Mesenchymal stem cell (in vitro differentiated cells and primary cell): Measurements from ENCODE around the gene DHX29.
A peak's percentile ranks its signal among the peaks of the same experiment; 100 is the strongest.

Experiments
- DNase-seq: peaks from one replicate; pipeline ENCODE4 v3.0.0-alpha.2; 2013
- H2AFZ ChIP-seq: one replicate; pipeline ENCODE4 v1.6.1; 2013; ENCODE audit warnings: low read depth, mild to moderate bottlenecking, control low read depth, inconsistent platforms, low read length, moderate library complexity
- H2AK5ac ChIP-seq: 2 replicates; pipeline ENCODE4 v1.6.1; 2013; ENCODE audit warnings: low read length, moderate library complexity, mild to moderate bottlenecking, inconsistent platforms; ENCODE audit not compliant: severe bottlenecking
- H2BK120ac ChIP-seq: one replicate; pipeline ENCODE4 v1.6.1; 2013; ENCODE audit warnings: low read depth, mild to moderate bottlenecking, inconsistent platforms, low read length, moderate library complexity
- H2BK12ac ChIP-seq, 2 experiments: one replicate each; pipeline ENCODE4 v1.6.1; 2013; ENCODE audit warnings: inconsistent platforms in 2 of 2, low read length in 2 of 2, mild to moderate bottlenecking in 2 of 2, moderate library complexity in 2 of 2, control low read depth in 1 of 2
- H2BK15ac ChIP-seq: one replicate; pipeline ENCODE4 v1.6.1; 2013; ENCODE audit warnings: mild to moderate bottlenecking, low read depth, inconsistent platforms; ENCODE audit not compliant: poor library complexity, severe bottlenecking
- H2BK5ac ChIP-seq: 2 replicates; pipeline ENCODE4 v1.6.1; 2013; ENCODE audit warnings: low read depth, mild to moderate bottlenecking, low read length, control low read depth, inconsistent platforms; ENCODE audit not compliant: poor library complexity, severe bottlenecking
- H3K14ac ChIP-seq, 2 experiments: one replicate each; pipeline ENCODE4 v1.6.1; 2013; ENCODE audit warnings: inconsistent platforms in 2 of 2, low read length in 2 of 2, control low read depth in 1 of 2, mild to moderate bottlenecking in 1 of 2, moderate library complexity in 1 of 2
- H3K18ac ChIP-seq, 2 experiments: one replicate each; pipeline ENCODE4 v1.6.1; 2013; ENCODE audit warnings: inconsistent platforms in 2 of 2, low read length in 2 of 2, control low read depth in 1 of 2, low read depth in 1 of 2, mild to moderate bottlenecking in 1 of 2
- H3K23ac ChIP-seq, 2 experiments: one replicate each; pipeline ENCODE4 v1.6.1; 2013; ENCODE audit warnings: inconsistent platforms in 2 of 2, low read length in 2 of 2, mild to moderate bottlenecking in 2 of 2, moderate library complexity in 2 of 2, control low read depth in 1 of 2
- H3K27ac ChIP-seq: 2 replicates; pipeline ENCODE4 v1.5.1; 2013; ENCODE audit warnings: mild to moderate bottlenecking, moderate library complexity, low read length, control low read depth, inconsistent platforms; ENCODE audit not compliant: poor library complexity, severe bottlenecking
- H3K27me3 ChIP-seq, 2 experiments: 2 replicates each; pipeline versions ENCODE4 v1.6.1 to v1.7.0; 2013; ENCODE audit warnings: low read length in 2 of 2, mild to moderate bottlenecking in 2 of 2, moderate library complexity in 2 of 2, control low read depth in 1 of 2, inconsistent platforms in 1 of 2; ENCODE audit not compliant: control insufficient read depth in 1 of 2, insufficient read depth in 1 of 2
- H3K36me3 ChIP-seq, 2 experiments: 2 replicates each; pipeline versions ENCODE4 v1.6.1 to v1.7.0; 2013; ENCODE audit warnings: low read length in 2 of 2, control low read depth in 1 of 2, inconsistent platforms in 1 of 2, low read depth in 1 of 2, mild to moderate bottlenecking in 1 of 2; ENCODE audit not compliant: insufficient read depth in 2 of 2, control insufficient read depth in 1 of 2
- H3K4ac ChIP-seq, 2 experiments: one replicate each; pipeline ENCODE4 v1.6.1; 2013; ENCODE audit warnings: inconsistent platforms in 2 of 2, low read length in 2 of 2, mild to moderate bottlenecking in 2 of 2, moderate library complexity in 2 of 2, control low read depth in 1 of 2, low read depth in 1 of 2
- H3K4me1 ChIP-seq: 2 replicates; pipeline ENCODE4 v1.6.1; 2013; ENCODE audit warnings: low read depth, low read length, control low read depth; ENCODE audit not compliant: control insufficient read depth, insufficient read depth
- H3K4me2 ChIP-seq: 2 replicates; pipeline ENCODE4 v1.6.1; 2013; ENCODE audit warnings: low read length, mild to moderate bottlenecking, inconsistent platforms; ENCODE audit not compliant: poor library complexity, severe bottlenecking
- H3K4me3 ChIP-seq, 2 experiments: 2 replicates each; pipeline versions ENCODE4 v1.5.1 to v1.7.0; 2013; ENCODE audit warnings: low read length in 2 of 2, mild to moderate bottlenecking in 2 of 2, control low read depth in 1 of 2, low read depth in 1 of 2; ENCODE audit not compliant: insufficient read depth in 1 of 2
- H3K79me1 ChIP-seq: replicated peaks from 2 replicates; pipeline ENCODE4 v1.6.1; 2013; ENCODE audit warnings: mild to moderate bottlenecking, control low read depth, low read length, inconsistent platforms; ENCODE audit not compliant: poor library complexity, severe bottlenecking
- H3K9ac ChIP-seq: 2 replicates; pipeline ENCODE4 v1.7.0; 2013; ENCODE audit warnings: mild to moderate bottlenecking, low read length, moderate library complexity
- H3K9me3 ChIP-seq: 2 replicates; pipeline ENCODE4 v1.7.0; 2013; ENCODE audit warnings: mild to moderate bottlenecking, low read length; ENCODE audit not compliant: control insufficient read depth
- H4K8ac ChIP-seq: one replicate; pipeline ENCODE4 v1.6.1; 2013; ENCODE audit warnings: inconsistent platforms, mild to moderate bottlenecking, low read length, moderate library complexity
- H4K91ac ChIP-seq: one replicate; pipeline ENCODE4 v1.6.1; 2013; ENCODE audit warnings: mild to moderate bottlenecking, low read length, inconsistent platforms
- WGBS: methylation state at CpG from one replicate; pipeline ENCODE4 v1.1.7; 2013; ENCODE audit warnings: mixed read lengths; 5-methylcytosine and 5-hydroxymethylcytosine counted together

DHX29 gene

GRCh38 chr5:55333017-55333416 is 25.5 kb upstream of the DHX29 start:
- peaks cover 3 to 63% of the 10 kb centered on the region in 2 experiments for H3K36me3 ChIP-seq
- no peak overlapping the region for H3K27ac ChIP-seq
- H4K8ac ChIP-seq: no peak overlapping the region
- H2BK12ac ChIP-seq: no peak overlapping the region
- H3K4ac ChIP-seq: no peak overlapping the region
- no peak overlapping the region for H3K4me3 ChIP-seq
- H3K9ac ChIP-seq: no peak overlapping the region
- DNase-seq: no peak
- no peak overlapping the region for H3K18ac ChIP-seq
- no peak overlapping the region for H3K4me2 ChIP-seq
- no peak overlapping the region for H2BK5ac ChIP-seq
- H3K27me3 ChIP-seq: no peaks in the 10 kb centered on the region
- no peak overlapping the region for H3K23ac ChIP-seq
- WGBS: no CpG with 5 or more reads among the region's 1 CpG
- H2AK5ac ChIP-seq: no peak overlapping the region
- H2AFZ ChIP-seq: no peak overlapping the region
- no peak overlapping the region for H2BK120ac ChIP-seq
- H3K9me3 ChIP-seq: peaks cover 3% of the 10 kb centered on the region
- H3K79me1 ChIP-seq: peaks cover 11% of the 10 kb centered on the region
- no peak overlapping the region for H2BK15ac ChIP-seq
- no peaks in the 10 kb centered on the region for H3K4me1 ChIP-seq
- no peak overlapping the region for H4K91ac ChIP-seq
- H3K14ac ChIP-seq: no peak overlapping the region

- 90% methylated on average over 3 of the region's 3 CpGs for WGBS
- H3K14ac ChIP-seq: no peak overlapping the region
- H3K27me3 ChIP-seq: no peaks in the 10 kb centered on the region
- no peaks in the 10 kb centered on the region for H3K4me1 ChIP-seq
- no peak overlapping the region for H4K91ac ChIP-seq
- peaks cover 5 to 60% of the 10 kb centered on the region in 2 experiments for H3K36me3 ChIP-seq
- no peak overlapping the region for H2BK5ac ChIP-seq
- no peak overlapping the region for H2BK15ac ChIP-seq
- peak overlapping the region; percentile 4 for H2AFZ ChIP-seq
- DNase-seq: no peak
- no peak overlapping the region for H3K9ac ChIP-seq
- no peak overlapping the region for H2AK5ac ChIP-seq
- H2BK12ac ChIP-seq: no peak overlapping the region
- H3K4ac ChIP-seq: no peak overlapping the region
- H3K23ac ChIP-seq: no peak overlapping the region
- H2BK120ac ChIP-seq: no peak overlapping the region
- no peak overlapping the region for H4K8ac ChIP-seq
- no peak overlapping the region for H3K27ac ChIP-seq
- H3K18ac ChIP-seq: no peak overlapping the region
- peaks cover 11% of the 10 kb centered on the region for H3K79me1 ChIP-seq
- H3K9me3 ChIP-seq: peaks cover 3% of the 10 kb centered on the region
- H3K4me2 ChIP-seq: no peak overlapping the region
- no peak overlapping the region for H3K4me3 ChIP-seq
Observed at GRCh38 chr5:55331321-55331720, 23.8 kb upstream of the DHX29 start.

DNA sequence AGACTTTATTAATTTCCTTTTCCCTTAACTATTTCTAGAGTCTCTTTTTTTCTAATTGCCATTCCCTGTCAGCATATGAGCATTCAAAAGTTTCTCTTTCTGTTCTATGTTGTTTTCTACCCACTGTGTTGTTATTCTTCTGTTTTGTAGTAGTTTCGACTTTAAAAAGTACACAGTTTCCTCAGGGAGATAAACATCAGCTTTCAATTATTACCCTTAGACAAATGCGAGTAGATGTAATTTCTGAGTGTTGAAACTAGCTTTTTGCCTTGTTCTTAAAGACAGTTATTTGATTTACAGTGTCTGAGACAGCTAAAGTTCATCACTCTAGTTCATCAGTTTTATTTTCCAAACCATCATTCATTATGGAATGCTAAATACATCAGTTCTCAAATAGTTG is 19.8 kb upstream of the DHX29 start:
- Histone ChIP-seq H3K4me1 (no peaks in the 10 kb centered on the region), H2BK12ac (no peak overlapping the region), H2AK5ac (no peak overlapping the region), H3K4me3 (no peak overlapping the region), H3K36me3 (peaks cover 9 to 58% of the 10 kb centered on the region in 2 experiments), H3K14ac (no peak overlapping the region), H3K27ac (no peak overlapping the region), H2BK120ac (no peak overlapping the region), H3K9me3 (no peaks in the 10 kb centered on the region), H3K9ac (peak overlapping the region; percentile 62), H2BK15ac (no peak overlapping the region), H3K79me1 (peaks cover 16% of the 10 kb centered on the region), H3K4ac (no peak overlapping the region), H3K27me3 (no peaks in the 10 kb centered on the region), H2AFZ (no peak overlapping the region), H4K8ac (no peak overlapping the region), H3K23ac (no peak overlapping the region), H3K4me2 (no peak overlapping the region), H4K91ac (no peak overlapping the region), H3K18ac (no peak overlapping the region), H2BK5ac (no peak overlapping the region)
- DNase-seq: no peak
- WGBS: no CpG with 5 or more reads among the region's 2 CpGs

- Histone ChIP-seq H3K9me3 (no peaks in the 10 kb centered on the region), H3K4ac (no peak overlapping the region), H2BK120ac (no peak overlapping the region), H3K14ac (no peak overlapping the region), H3K9ac (no peak overlapping the region), H3K23ac (no peak overlapping the region), H2BK5ac (no peak overlapping the region), H3K4me1 (no peaks in the 10 kb centered on the region), H4K8ac (no peak overlapping the region), H2BK12ac (no peak overlapping the region), H2AFZ (no peak overlapping the region), H3K4me3 (no peak overlapping the region), H3K4me2 (no peak overlapping the region), H3K79me1 (peaks cover 13% of the 10 kb centered on the region), H4K91ac (no peak overlapping the region), H3K27me3 (no peaks in the 10 kb centered on the region), H3K18ac (no peak overlapping the region), H3K36me3 (peaks cover 9 to 45% of the 10 kb centered on the region in 2 experiments), H2BK15ac (no peak overlapping the region), H3K27ac (no peak overlapping the region), H2AK5ac (no peak overlapping the region)
- DNase-seq: no peak
- WGBS: 100% methylated on average over 2 of the region's 5 CpGs
Observed at GRCh38 chr5:55325621-55326020, 18.1 kb upstream of the DHX29 start.
